GM12878 (cell line): Measurements from ENCODE around the gene SIX3. TPM values are rescaled to one million over a fixed set of nuclear protein-coding genes. Genes with fewer than 3 reads are reported as not detected.
A peak's percentile ranks its signal among the peaks of the same experiment; 100 is the strongest.

ENCODE experiments used
- ATAC-seq: fragments of 200-7000 bp; cut with Tn5 transposase; 3 replicates; pipeline ENCODE4 v1.9.1; 2020; ENCODE audit warnings: mild to moderate bottlenecking, moderate library complexity
- BruUV-seq: library from RNA; stranded (reverse); fragments of 400-500 nt; replicated peaks from 2 replicates; lab custom pipeline; 2021; lab: Mats Ljungman, UMichigan
- CTCF ChIA-PET: fragments of 300-600 bp; sonication (Branson Sonifier 250); formaldehyde crosslinking; extraction: SDS; loops from one replicate; lab custom pipeline; 2021; ENCODE audit warnings: inconsistent platforms; lab: Yijun Ruan, JAX
- POLR2A ChIA-PET: fragments of 350-600 bp; formaldehyde crosslinking; extraction: SDS; loops from one replicate; lab custom pipeline; 2021; ENCODE audit warnings: inconsistent platforms; lab: Charles Lee
- RAD21 ChIA-PET: fragments of 300-600 bp; sonication (Branson Sonifier 250); formaldehyde crosslinking; loops from one replicate; lab custom pipeline; 2023; ENCODE audit warnings: antibody characterized with exemption; ENCODE audit not compliant: unreplicated experiment; lab: Charles Lee
- SMC1A ChIA-PET: fragments of 300-600 bp; sonication (Branson Sonifier 250); formaldehyde crosslinking; loops from one replicate; lab custom pipeline; 2023; ENCODE audit not compliant: unreplicated experiment, uncharacterized antibody; lab: Charles Lee
- DNase-seq: peaks from one replicate; pipeline ENCODE4 v3.0.0-alpha.2; 2011; ENCODE audit warnings: low read depth, low spot score
- FAIRE-seq: peaks from 3 replicates; lab custom pipeline; 2011; peaks lifted over from hg19 to GRCh38; lab: Jason Lieb, UNC
- H2AFZ ChIP-seq: 2 replicates; pipeline ENCODE4 v1.6.0; 2011; ENCODE audit warnings: low read depth, low read length, control low read depth; ENCODE audit not compliant: control insufficient read depth
- H3K27ac ChIP-seq: 2 replicates; pipeline ENCODE4 v1.5.1; 2011; ENCODE audit warnings: control low read depth; ENCODE audit not compliant: control insufficient read depth, insufficient read depth
- H3K27me3 ChIP-seq, 2 experiments: replicated peaks in 1 of 2; 2 replicates each; pipeline versions ENCODE4 v1.6.0 to v1.6.1; 2011; ENCODE audit warnings: low read length in 1 of 2; ENCODE audit not compliant: control insufficient read depth in 2 of 2, insufficient read depth in 2 of 2
- H3K36me3 ChIP-seq, 2 experiments: 2 replicates each; pipeline ENCODE4 v1.5.1; 2011; ENCODE audit warnings: low read length in 1 of 2; ENCODE audit not compliant: control insufficient read depth in 2 of 2, insufficient read depth in 2 of 2
- H3K4me1 ChIP-seq: 2 replicates; pipeline ENCODE4 v1.6.1; 2011; ENCODE audit warnings: mild to moderate bottlenecking, low read length, moderate library complexity, mixed read lengths; ENCODE audit not compliant: control insufficient read depth, insufficient read depth
- H3K4me2 ChIP-seq: 2 replicates; pipeline ENCODE4 v1.6.0; 2011; ENCODE audit warnings: control low read depth; ENCODE audit not compliant: control insufficient read depth, insufficient read depth
- H3K4me3 ChIP-seq: fragments of 200-600 bp; sonication (generic); 2 replicates; pipeline ENCODE4 v1.5.1; 2016
- H3K79me2 ChIP-seq: 2 replicates; pipeline ENCODE4 v1.6.0; 2011; ENCODE audit warnings: low read length; ENCODE audit not compliant: control insufficient read depth, insufficient read depth
- H3K9ac ChIP-seq: 2 replicates; pipeline ENCODE4 v1.8.0; 2011; ENCODE audit warnings: low read length, control low read depth, mixed read lengths; ENCODE audit not compliant: control insufficient read depth, insufficient read depth
- H3K9me3 ChIP-seq: replicated peaks from 3 replicates; pipeline ENCODE4 v1.5.1; 2011; ENCODE audit warnings: mild to moderate bottlenecking, low read length; ENCODE audit not compliant: control insufficient read depth, insufficient read depth
- H4K20me1 ChIP-seq: 2 replicates; pipeline ENCODE4 v1.6.0; 2011; ENCODE audit not compliant: control insufficient read depth, insufficient read depth
- ASH2L ChIP-seq: fragments of 300-600, 200-600 bp; sonication (generic); IDR thresholded peaks from 2 replicates; pipeline ENCODE4 v1.6.1; 2017; ENCODE audit warnings: low read depth, mild to moderate bottlenecking, borderline replicate concordance
- EP300 ChIP-seq, 2 experiments: fragments of 150-350 bp in 1 of 2; IDR thresholded peaks; 2 replicates each; pipeline ENCODE4 v1.6.1; 2011 to 2012; ENCODE audit warnings: low read depth in 2 of 2, low read length in 2 of 2, borderline replicate concordance in 1 of 2, improper control_type of control experiment in 1 of 2, inconsistent platforms in 1 of 2; ENCODE audit not compliant: control insufficient read depth in 1 of 2
- FOXM1 ChIP-seq: IDR thresholded peaks from 2 replicates; pipeline ENCODE4 v1.6.1; 2012; ENCODE audit warnings: low read depth, mild to moderate bottlenecking, inconsistent platforms, low read length, moderate library complexity
- GATAD2B ChIP-seq: fragments of 450-650 bp; conservative IDR thresholded peaks from 2 replicates; pipeline ENCODE4 v1.6.1; 2017; ENCODE audit warnings: low read depth, mild to moderate bottlenecking, moderate library complexity
- HDAC2 ChIP-seq: fragments of 200-600 bp; sonication (generic); IDR thresholded peaks from 2 replicates; pipeline ENCODE4 v1.6.1; 2017
- NRF1 ChIP-seq: conservative IDR thresholded peaks from 2 replicates; pipeline ENCODE4 v1.6.1; 2011; ENCODE audit warnings: mild to moderate bottlenecking, low read depth, low read length, improper control_type of control experiment
- PAX5 ChIP-seq: IDR thresholded peaks from 2 replicates; pipeline ENCODE4 v1.6.1; 2011; ENCODE audit warnings: low read depth, low read length, borderline replicate concordance
- POU2F2 ChIP-seq: IDR thresholded peaks from 3 replicates; pipeline ENCODE4 v1.6.1; 2011; ENCODE audit warnings: low read depth, mild to moderate bottlenecking, low read length, borderline replicate concordance
- RAD51 ChIP-seq: fragments of 450-650 bp; IDR thresholded peaks from 2 replicates; pipeline ENCODE4 v1.6.1; 2016; ENCODE audit warnings: moderate library complexity, mild to moderate bottlenecking, inconsistent platforms
- RB1 ChIP-seq: fragments of 450-650 bp; formaldehyde crosslinking; IDR thresholded peaks from 2 replicates; pipeline ENCODE4 v1.6.1; 2017; ENCODE audit warnings: mild to moderate bottlenecking, borderline replicate concordance
- TAF1 ChIP-seq: IDR thresholded peaks from 2 replicates; pipeline ENCODE4 v1.6.1; 2011; ENCODE audit warnings: mild to moderate bottlenecking, low read depth, low read length, borderline replicate concordance
- WGBS: methylation state at CpG from one replicate; pipeline ENCODE4 v1.1.6; 2016; ENCODE audit warnings: low lambda C conversion rate; ENCODE audit not compliant: insufficient replicate concordance, insufficient coverage; ENCODE audit errors: missing lambda C conversion rate; 5-methylcytosine and 5-hydroxymethylcytosine counted together
- in situ Hi-C: fragments of 300-500 bp; cut with MboI; formaldehyde crosslinking; loops from 9 replicates; pipeline ENCODE4 v1.14.3; 2018; ENCODE audit warnings: mixed read lengths
- intact Hi-C: fragments of 100-400 bp; cut with micrococcal nuclease; formaldehyde crosslinking; loops from one replicate; pipeline ENCODE4 v1.14.2; 2022; ENCODE audit not compliant: unreplicated experiment
- polyA plus RNA-seq, 11 experiments: library from polyadenylated mRNA; depleted of rRNA in 4 of 11; unstranded in 6 of 11; stranded (reverse) in 5 of 11; fragments of >200 nt; fragmentation: Nextera tagmentation in 4 of 11; fragmentation: Illumina TruSeq in 1 of 11; extraction: Ambion mirVana in 4 of 11; extraction: Trizol in 1 of 11; gene quantifications; 1 replicate in 1 of 11; 2 replicates in 10 of 11; pipeline versions ENCODE4 v1.2.1 to v1.2.3, GENCODE V29; 2011 to 2016; ENCODE audit warnings: inconsistent platforms in 2 of 11, missing spikeins in 2 of 11, low read depth in 1 of 11
- total RNA-seq, 4 experiments: library from RNA; depleted of rRNA in 3 of 4; stranded (reverse); fragments of >200 nt in 3 of 4; fragmentation: Illumina TruSeq in 1 of 4; extraction: Trizol in 1 of 4; gene quantifications; 2 replicates each; pipeline versions ENCODE4 v1.2.1 to v1.2.3, GENCODE V29; 2013 to 2021
- TF ChIP-seq, protein P1 (sequence below): IDR thresholded peaks from 2 replicates; pipeline ENCODE4 v1.6.1; 2012; ENCODE audit warnings: low read depth, low read length, improper control_type of control experiment
- TF ChIP-seq, protein P2 (sequence below): fragments of 450-650 bp; formaldehyde crosslinking; IDR thresholded peaks from 2 replicates; pipeline ENCODE4 v1.4.0; 2022; ENCODE audit warnings: mild to moderate bottlenecking, moderate library complexity

The SIX3 gene
- total and polyA plus RNA-seq, 10 of the 15 experiments (the other 5 are each of a cell fraction or from before 2014, with no cell fraction given): 0.05 to 0.42 (median 0.13) TPM; not detected in 4

DNA sequence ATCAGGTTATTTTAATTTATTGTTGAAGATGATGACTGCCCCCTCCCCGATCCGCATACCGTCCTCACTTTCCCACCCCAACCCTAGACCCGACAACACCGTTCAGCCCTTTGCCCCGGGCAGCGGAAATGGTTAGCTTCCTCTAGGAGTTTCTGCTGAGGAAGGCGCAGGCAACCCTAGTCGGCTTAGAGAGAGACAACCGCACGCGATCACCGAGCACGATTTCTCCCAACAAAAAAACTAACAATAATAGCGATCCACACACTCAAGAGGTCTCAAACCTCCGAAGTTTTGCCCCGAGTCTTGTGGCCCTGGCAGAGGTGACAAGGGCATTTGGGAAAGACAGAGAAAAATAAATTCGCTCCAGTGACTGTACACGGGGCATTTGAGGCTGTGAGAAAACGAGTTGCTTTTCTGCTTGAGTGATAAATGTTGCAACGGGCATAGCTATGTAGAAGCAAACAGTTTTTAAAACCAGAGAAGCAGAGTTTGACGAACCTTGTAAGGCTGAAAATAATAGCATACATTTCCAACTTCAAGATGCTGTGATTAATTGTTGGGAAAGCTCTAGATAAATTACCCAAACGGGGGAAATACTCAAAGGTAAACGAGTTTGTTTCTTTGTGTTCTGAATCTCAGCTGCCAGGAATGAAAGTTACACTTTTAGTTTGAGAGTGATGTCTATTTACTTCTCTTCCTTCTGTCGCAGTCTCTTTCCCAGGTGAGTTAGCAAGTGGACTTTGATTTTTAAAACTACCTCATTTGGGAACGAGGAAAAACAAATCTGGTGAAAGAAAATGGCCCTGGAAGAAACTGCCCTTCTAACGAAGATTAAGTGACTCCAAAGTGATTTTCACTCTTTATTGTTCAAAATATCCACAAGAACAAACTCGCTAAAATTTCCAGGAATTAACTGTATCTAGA, 11.0 kb upstream of the SIX3 start:
- Histone ChIP-seq H3K4me3 (0 out of 2 replicates have a peak overlapping the region, but pooled peaks have one; percentile 13), H3K79me2 (no peaks in the 10 kb centered on the region), H3K9ac (no peak overlapping the region), H3K27ac (no peak overlapping the region), H4K20me1 (no peaks in the 10 kb centered on the region), H2AFZ (no peak overlapping the region), H3K4me2 (peak overlapping the region; percentile 53; the same call in 1 of the 2 replicates), H3K4me1 (peaks cover 5% of the 10 kb centered on the region; the same call in 1 of the 2 replicates), H3K27me3 (peaks cover 18 to 36% of the 10 kb centered on the region in 2 experiments), H3K36me3 (no peaks in the 10 kb centered on the region), H3K9me3 (no peaks in the 10 kb centered on the region; the same call in 2 of the 3 replicates)
- CTCF ChIA-PET: interaction anchor here (0.7 kb wide), 1 partner anchor 430 kb away, joined by 3 read pairs; no protein-coding TSS in a partner anchor
- SMC1A ChIA-PET: no interaction called here
- BruUV-seq: no TSS peak
- no peak for ATAC-seq
- intact Hi-C loops: no loop called here
- no peak for DNase-seq
- in situ Hi-C loops: no loop called here
- POLR2A ChIA-PET: no interaction called here
- 35% methylated on average over 28 of the region's 28 CpGs for WGBS
- no peak for FAIRE-seq
- RAD21 ChIA-PET: no interaction called here
- TF ChIP-seq EP300 (IDR thresholded peaks at IDR 0.05; ENCODE audit: borderline replicate concordance in 1 of 2, control insufficient read depth in 1 of 2, low read depth in 2 of 2, low read length in 2 of 2) (no peak), HDAC2 (no peak), PAX5 (no peak), TAF1 (no peak), RAD51 (no peak), GATAD2B (no peak), POU2F2 (no peak), FOXM1 (no peak), RB1 (no peak), NRF1 (no peak), ASH2L (no peak)
- TF ChIP-seq, protein P1, sequence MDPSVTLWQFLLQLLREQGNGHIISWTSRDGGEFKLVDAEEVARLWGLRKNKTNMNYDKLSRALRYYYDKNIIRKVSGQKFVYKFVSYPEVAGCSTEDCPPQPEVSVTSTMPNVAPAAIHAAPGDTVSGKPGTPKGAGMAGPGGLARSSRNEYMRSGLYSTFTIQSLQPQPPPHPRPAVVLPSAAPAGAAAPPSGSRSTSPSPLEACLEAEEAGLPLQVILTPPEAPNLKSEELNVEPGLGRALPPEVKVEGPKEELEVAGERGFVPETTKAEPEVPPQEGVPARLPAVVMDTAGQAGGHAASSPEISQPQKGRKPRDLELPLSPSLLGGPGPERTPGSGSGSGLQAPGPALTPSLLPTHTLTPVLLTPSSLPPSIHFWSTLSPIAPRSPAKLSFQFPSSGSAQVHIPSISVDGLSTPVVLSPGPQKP: no peak
- TF ChIP-seq, protein P2, sequence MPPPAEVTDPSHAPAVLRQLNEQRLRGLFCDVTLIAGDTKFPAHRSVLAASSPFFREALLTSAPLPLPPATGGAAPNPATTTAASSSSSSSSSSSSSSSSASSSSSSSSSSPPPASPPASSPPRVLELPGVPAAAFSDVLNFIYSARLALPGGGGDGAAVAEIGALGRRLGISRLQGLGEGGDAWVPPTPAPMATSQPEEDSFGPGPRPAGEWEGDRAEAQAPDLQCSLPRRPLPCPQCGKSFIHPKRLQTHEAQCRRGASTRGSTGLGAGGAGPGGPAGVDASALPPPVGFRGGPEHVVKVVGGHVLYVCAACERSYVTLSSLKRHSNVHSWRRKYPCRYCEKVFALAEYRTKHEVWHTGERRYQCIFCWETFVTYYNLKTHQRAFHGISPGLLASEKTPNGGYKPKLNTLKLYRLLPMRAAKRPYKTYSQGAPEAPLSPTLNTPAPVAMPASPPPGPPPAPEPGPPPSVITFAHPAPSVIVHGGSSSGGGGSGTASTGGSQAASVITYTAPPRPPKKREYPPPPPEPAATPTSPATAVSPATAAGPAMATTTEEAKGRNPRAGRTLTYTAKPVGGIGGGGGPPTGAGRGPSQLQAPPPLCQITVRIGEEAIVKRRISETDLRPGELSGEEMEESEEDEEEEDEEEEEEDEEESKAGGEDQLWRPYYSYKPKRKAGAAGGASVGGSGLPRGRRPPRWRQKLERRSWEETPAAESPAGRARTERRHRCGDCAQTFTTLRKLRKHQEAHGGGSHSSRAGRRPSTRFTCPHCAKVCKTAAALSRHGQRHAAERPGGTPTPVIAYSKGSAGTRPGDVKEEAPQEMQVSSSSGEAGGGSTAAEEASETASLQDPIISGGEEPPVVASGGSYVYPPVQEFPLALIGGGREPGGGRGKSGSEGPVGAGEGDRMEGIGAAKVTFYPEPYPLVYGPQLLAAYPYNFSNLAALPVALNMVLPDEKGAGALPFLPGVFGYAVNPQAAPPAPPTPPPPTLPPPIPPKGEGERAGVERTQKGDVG: no peak
